ENCODE data around the gene HMGN2. TPM values are rescaled to one million over a fixed set of nuclear protein-coding genes. Genes with fewer than 3 reads are reported as not detected.

The HMGN2 gene
- total and polyA plus RNA-seq, 7 experiments from 2014 or later, result 304 to 901 (median 369) TPM

Other genes starting within 250 kb of the HMGN2 start
- gene CEP85, start 238.2 kb upstream of the HMGN2 start, total RNA-seq, result 10 to 100 TPM; 12.1 to 34.8 (median 20.7) TPM
- 10 to 100 TPM in 1 of 2 donors, 1 to 10 TPM in 1; 5.4 to 12.1 TPM for gene CEP85, start 238.2 kb upstream of the HMGN2 start, polyA plus RNA-seq
- gene SH3BGRL3, start 192.4 kb upstream of the HMGN2 start, total RNA-seq, result 100 to 1,000 TPM; 156 to 636 (median 224) TPM
- gene SH3BGRL3, start 192.4 kb upstream of the HMGN2 start, polyA plus RNA-seq, result 100 to 1,000 TPM; 569 to 630 TPM
- gene UBXN11, start 165.8 kb upstream of the HMGN2 start, total RNA-seq, result 100 to 1,000 TPM in 3 of 5 experiments, 10 to 100 TPM in 2; 35.7 to 131 (median 124) TPM
- 10 to 100 TPM; 10.5 to 13.6 TPM for gene UBXN11, start 165.8 kb upstream of the HMGN2 start, polyA plus RNA-seq
- 1,000 to 10,000 TPM in 3 of 5 experiments, 100 to 1,000 TPM in 2; 719 to 1,390 (median 1,130) TPM for gene CD52, start 154.5 kb upstream of the HMGN2 start, total RNA-seq
- 1,000 to 10,000 TPM; 7,628 to 8,133 TPM for gene CD52, start 154.5 kb upstream of the HMGN2 start, polyA plus RNA-seq
- 1 to 10 TPM in 3 of 5 experiments, under 1 TPM in 1, not detected in 1; 0.59 to 1.5 (median 1.2) TPM for gene CRYBG2, start 118.3 kb upstream of the HMGN2 start, total RNA-seq
- gene CRYBG2, start 118.3 kb upstream of the HMGN2 start, polyA plus RNA-seq, result 1 to 10 TPM in 1 of 2 donors, not detected in 1; 1.1 TPM
- gene ZNF683, start 99.7 kb upstream of the HMGN2 start, total RNA-seq, result 1 to 10 TPM in 1 of 5 experiments, under 1 TPM in 2, not detected in 2; 0.22 to 6.3 (median 0.51) TPM
- gene ZNF683, start 99.7 kb upstream of the HMGN2 start, polyA plus RNA-seq, result not detected
- not detected for gene LIN28A, start 61.6 kb upstream of the HMGN2 start, total RNA-seq
- not detected for gene LIN28A, start 61.6 kb upstream of the HMGN2 start, polyA plus RNA-seq
- gene DHDDS, start 40.1 kb upstream of the HMGN2 start, total RNA-seq, result 10 to 100 TPM; 28.1 to 58.9 (median 37.7) TPM
- gene DHDDS, start 40.1 kb upstream of the HMGN2 start, polyA plus RNA-seq, result 10 to 100 TPM; 20.7 to 23.8 TPM
- 100 to 1,000 TPM in 2 of 5 experiments, 10 to 100 TPM in 3; 53.8 to 205 (median 97.6) TPM for gene RPS6KA1, start 57.3 kb downstream of the HMGN2 start, total RNA-seq
- 100 to 1,000 TPM; 109 to 131 TPM for gene RPS6KA1, start 57.3 kb downstream of the HMGN2 start, polyA plus RNA-seq
- gene ARID1A, start 223.6 kb downstream of the HMGN2 start, total RNA-seq, result 100 to 1,000 TPM; 118 to 148 (median 131) TPM
- gene ARID1A, start 223.6 kb downstream of the HMGN2 start, polyA plus RNA-seq, result 10 to 100 TPM; 22.3 to 26.6 TPM

All from naive thymus-derived CD4-positive, alpha-beta T cell (primary cell).